Central memory CD4-positive, alpha-beta T cell (primary cell): ENCODE measurements around the gene STIL.
A peak's percentile ranks its signal among the peaks of the same experiment; 100 is the strongest.
"Not testable (repeated sequence)": the region's sequence is repeated elsewhere in the genome, so short reads cannot be mapped to it uniquely, and the experiment has no call there.

Source experiments
- DNase-seq: peaks from one replicate; pipeline ENCODE4 v3.0.0; 2022

The STIL gene

DNA sequence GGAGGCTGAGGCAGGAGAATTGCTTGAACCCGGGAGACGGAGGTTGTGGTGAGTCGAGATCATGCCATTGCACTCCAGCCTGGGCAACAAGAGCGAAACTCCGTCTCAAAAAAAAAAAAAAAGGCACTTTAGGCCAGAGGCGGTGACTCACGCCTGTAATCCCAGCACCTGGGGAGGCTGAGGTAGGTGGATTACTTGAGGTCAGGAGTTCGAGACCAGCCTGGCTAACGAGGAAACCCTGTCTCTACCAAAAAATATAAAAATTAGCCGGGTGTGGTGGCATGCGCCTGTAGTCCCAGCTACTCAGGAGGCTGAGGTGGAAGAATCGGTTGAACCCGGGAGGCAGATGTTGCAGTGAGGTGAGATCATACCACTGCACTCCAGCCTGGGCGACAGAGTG lies 6.0 kb upstream of the STIL start:
- DNase-seq = not testable (repeated sequence)

DNA sequence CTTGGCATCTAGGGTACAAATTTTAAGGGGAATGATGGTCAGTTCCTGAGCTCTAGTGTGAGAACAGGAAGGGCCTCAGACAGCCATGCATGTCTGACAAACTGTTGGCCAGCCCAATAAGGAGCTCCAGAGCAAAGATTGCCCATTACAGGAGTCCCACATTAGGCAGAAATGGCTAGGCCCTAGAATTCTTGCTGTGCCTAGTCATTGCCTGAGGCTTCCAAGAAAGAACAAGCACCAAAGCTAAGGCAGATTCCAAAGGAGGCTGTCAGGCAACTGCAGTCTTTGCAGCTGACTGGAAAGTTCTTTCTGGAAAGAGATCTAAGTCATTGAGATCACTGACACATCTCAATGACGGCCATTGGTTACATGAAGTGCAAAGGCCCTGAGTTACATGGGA lies 3.9 kb upstream of the STIL start:
- no peak for DNase-seq

DNA sequence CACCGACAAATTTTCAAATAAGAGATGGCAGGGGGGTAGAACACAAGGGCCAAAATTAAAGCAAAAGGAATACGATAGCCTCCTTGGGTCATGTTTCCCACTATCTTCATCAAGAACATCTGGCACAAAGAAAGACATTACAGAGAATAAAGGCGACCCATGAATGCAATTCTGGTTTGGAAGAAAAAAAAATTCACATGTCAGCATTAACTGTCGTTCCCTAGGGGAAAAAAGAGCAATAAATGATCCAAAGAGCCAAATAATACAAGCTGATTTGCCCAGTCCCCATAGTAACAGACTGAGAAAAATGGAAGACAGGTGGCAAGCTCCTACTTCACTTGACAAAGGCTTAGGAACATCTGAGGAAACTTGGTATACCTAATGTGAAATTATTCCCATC lies 4.5 kb downstream of the STIL start:
- DNase-seq = no peak

DNA sequence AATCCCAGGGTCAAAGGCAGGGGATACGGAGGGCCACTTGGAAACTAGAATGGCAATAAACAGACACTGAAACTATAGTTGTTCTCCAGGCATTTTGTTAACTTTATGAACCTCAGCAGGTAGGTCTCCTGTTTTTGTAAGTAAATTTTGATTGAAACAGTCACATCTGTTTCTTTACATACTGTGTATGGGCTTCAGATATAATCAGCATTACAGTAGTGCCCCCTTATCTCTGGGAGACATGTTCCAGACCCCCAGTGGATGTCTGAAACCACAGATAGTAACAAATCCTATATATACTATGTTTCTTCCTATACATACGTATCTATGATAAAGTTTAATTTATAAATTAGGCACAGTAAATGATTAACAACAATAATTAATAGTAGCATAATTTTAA lies 11.5 kb downstream of the STIL start:
- no peak for DNase-seq

DNA sequence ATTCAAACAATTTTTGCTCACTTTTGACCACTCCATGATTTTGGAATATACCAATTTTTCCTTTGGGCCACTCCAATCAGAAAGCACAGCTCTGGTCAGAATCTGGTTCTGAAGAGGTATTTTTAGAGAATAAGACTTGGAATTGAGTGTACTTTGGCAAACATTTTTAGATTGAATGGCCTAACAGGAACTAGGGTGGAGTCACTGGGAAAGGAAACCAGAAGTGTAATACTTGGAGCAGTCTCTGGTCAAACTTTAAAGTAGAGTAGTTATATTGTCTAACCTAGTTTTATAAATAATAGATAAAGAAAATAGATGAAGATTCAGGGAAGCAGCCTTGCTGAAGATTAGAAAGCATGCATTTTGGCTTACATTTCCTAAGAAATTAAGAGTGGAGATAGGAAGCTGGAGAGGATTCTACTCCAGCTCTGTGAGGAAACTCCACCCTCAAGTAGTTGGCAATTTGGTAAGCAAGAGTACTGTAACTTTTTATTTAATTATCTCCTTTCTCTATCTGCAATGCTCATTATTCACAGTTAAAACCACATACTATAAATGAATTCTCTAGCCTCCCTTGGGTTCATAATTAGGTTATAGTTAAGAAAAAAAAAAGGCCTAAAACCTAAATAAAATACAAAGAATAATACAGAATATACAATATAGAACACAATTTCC lies 15.8 kb downstream of the STIL start:
- no peak for DNase-seq

DNA sequence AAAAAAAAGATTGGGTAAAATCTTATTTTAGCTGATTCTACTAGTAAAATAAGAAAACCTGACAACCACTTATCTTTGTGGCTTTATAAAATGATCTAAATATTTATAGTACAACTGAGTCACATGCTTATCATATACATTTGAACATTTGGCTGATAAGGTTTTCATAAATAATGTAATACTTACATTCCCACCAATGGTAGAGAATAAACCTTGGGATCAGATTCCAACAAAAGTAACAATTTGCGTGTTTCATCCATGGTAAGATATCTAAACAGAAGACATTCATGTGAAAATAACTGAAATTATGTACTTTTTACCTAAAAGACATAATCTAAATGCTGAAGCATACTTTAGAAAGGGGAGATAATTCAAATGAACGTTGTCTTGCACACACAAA lies 18.4 kb downstream of the STIL start:
- DNase-seq = no peak

DNA sequence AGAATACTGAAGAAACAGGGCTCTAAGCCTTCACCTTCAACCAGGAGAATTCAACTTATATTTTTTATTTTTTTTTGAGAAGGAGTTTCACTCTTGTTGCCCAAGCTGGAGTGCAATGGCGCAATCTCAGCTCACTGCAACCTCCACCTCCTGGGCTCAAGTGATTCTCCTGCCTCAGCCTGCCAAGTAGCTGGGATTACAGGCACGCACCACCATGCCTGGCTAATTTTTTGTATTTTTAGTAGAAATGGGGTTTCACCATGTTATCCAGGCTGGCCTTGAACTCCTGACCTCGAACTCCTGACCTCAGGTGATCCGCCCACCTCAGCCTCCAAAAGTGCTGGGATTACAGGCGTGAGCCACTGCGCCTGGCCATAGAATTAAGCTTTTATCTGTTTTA lies 19.1 kb downstream of the STIL start:
- not testable (repeated sequence) for DNase-seq

DNA sequence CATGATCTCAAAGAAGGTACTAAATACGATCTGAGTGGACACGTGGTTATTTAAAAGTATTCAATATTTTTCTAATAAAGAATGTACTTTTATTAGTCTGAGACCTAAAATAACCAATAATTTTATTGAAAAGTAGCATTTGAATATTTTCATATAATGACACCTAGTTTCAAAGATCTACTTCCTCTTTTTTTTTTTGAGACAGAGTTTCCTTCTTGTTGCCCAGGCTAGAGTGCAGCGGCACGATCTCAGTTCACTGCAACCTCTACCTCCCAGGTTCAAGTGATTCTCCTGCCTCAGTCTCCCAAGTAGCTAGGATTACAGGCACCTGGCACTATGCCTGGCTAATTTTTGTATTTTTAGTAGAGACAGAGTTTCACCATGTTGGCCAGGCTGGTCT lies 25.8 kb downstream of the STIL start:
- DNase-seq = not testable (repeated sequence)

DNA sequence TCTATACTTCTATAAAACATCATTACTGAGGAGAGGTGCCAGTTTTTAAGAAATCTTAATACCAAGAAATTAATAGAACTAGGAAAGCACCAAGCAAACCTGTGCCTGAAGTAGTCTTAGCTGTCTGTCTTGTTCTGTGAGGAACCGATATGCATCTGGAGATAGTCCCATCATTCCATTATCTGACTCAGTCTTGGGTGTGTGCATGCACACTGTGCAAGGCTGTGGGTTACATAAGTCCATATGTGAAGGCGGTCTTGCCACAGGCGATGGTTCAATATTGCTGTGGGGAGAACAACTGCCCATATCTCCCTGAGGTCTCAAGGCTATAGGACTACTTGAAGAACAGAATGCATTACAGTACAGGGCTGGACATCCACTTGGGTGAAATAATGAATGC lies 33.8 kb downstream of the STIL start:
- no peak for DNase-seq

DNA sequence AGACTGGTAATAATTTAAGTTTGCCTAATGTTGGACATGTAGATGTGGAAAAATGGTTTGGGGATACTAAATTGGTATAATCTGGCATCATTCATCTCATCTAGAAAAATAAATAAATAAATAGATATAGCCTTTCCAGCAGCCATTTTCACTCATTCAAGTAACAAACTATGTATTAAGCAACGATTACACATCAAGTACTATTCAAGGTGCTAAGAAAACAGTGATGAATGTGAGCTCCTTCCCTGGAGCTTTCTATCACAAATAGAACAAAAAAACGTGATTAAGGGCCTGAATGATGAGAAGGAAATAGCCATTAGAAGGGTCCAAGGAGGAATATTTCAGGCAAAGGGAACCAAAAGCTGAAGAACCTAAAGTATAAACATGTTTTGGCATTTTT lies 37.1 kb downstream of the STIL start:
- no peak for DNase-seq

DNA sequence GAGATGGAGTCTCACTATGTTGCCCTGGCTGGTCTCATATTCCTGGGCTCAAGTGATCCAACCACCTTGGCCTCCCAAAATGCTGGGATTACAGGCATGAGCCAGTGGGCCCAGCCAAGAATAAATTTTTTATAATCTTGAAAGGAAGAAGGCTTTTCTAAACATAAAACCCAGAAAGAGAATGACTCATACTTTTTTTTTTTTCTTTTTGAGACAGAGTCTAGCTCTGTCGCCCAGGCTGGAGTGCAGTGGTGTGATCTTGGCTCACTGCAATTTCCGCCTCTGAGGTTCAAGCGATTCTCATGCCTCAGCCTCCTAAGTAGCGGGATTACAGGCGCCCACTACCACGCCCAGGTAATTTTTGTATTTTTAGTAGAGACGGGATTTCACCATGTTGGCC lies 38.1 kb downstream of the STIL start:
- DNase-seq = not testable (repeated sequence)

DNA sequence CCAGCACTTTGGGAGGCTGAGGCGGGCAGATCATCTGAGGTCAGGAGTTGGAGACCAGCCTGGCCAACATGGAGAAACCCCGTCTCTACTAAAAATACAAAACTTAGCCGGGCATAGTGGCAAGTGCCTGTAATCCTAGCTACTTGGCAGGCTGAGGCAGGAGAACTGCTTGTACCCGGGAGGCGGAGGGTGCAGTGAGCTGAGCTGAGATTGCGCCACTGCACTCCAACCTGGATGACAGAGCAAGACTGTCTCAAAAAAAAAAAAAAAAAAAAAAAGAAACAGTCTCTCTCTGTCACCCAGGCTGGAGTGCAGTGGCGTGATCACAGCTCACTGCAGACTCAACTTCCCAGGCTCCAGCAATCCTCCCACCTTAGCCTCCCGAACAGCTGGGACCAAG lies 48.4 kb downstream of the STIL start:
- not testable (repeated sequence) for DNase-seq

DNA sequence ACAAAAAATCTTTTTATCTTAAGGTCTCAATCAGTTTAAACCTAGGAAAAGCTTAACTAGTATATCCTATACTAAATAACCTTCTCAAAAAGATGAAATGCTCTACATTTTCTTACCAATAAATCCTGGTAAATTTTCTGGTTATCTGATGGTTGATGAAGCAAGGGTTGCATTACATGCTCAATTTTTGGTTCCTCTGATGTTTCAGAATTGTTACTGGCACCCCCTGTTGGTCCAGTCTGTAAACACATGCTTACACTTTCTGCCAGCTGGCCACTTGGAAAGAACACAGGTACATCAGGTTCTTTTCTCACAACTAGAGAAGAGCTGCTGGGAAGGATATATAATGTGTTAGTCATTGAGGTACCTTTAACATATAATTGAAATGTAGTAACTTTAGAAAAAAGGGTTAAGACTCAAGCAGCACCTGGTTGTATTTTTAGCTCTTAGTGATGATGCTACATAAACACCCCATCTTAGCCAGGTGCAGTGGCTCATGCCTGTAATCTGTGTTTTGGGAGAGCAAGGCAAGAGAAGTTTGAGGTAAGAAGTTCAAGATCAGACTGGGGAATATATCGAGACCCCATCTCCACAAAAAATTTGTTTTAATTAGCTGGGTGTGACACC lies 51.0 kb downstream of the STIL start:
- DNase-seq = peak; percentile 11

DNA sequence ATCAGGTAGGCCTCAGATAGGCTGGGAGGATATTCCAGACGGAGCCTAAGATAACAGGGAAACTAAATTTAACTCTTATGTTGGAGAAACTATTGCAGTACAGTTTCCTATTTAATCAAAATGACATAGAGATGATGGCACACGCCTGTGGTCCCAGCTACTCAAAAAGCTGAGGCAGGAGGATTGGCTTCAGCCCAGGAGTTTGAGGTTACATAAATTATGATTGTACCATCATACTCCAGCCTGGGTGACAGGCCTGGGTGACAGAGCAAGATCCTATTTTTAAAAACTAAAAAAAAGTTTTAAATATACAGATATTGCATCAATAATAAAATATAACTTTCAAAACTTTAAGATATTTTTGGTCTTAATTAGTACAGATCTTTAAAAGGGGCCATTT lies 56.7 kb downstream of the STIL start:
- DNase-seq = no peak

DNA sequence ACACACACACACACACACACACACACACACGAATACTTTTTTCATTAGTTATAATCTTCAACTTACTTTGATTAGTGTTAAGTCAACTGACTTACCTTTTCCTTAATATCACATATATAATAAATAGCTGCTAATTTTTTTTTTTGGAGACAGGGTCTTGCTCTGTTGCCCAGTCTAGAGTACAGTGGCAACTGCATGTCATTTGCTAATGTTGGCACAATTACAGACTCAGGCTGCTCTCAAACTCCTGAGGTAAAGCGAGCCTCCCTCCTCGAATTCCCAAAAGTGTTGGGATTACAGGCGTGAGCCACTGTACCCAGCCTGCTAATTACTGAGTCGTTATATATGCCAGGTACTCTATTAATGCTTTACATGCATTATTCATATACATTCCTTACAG lies 61.2 kb downstream of the STIL start:
- DNase-seq = no peak

DNA sequence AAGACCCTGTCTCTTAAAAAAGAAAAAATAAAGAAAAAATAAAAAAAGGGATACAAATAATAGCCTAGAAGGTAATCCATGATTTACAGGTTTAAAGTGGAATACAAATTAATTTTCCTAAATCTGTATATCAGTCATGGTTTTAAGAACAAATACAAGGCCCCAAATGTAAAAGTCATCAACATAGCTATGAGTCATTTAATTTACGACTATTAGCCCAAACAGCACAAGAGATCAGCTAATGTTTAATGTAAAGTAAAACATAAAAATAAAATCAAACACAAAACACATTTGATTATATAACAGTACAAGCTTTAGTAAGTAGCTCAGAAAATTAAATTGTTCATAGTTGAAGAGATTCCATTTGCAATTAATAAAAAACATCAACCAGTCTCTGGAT lies 61.6 kb downstream of the STIL start:
- no peak for DNase-seq

DNA sequence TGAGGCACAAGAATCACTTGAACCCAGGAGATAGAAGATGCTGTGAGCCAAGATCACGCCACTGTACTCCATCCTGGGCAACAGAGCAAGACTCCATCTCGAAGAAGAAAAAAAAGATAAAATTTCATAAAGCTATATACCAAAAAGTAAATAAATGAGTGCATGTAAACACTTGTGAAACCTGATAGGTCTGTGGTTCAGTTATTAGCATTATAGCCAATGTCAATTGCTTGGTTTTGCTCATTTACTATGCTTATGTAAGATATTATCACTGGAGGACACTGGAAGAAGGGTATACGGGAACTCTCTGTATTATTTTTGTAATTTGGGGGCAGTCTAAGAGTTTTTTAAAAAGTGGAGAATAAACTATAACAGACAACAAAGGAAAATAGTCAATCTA lies 64.2 kb downstream of the STIL start:
- DNase-seq = no peak

DNA sequence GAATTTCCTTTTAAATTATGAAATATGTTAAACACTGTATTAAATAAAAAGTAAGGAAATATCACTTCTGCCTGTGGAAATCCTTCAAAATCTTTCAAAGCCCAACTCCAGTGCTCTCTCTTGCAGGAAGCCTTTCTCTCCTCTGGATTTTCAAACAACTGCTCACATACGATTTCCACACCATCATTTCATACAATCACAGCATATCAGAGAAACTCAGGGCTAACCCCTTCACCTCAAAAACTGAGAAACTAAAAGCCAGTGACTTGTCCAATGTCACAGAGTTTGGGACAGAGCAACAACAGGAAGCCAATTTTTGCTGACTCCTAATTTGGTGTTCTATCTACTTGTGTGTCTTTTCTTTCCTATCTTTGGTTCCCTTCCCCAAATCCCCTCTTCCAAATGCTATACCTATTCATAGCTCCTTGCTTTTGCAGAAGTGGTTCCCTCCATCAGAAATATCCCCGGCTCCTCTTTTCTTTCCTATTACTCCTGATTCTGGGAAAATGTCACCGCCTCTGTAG lies 69.5 kb downstream of the STIL start:
- DNase-seq = no peak

DNA sequence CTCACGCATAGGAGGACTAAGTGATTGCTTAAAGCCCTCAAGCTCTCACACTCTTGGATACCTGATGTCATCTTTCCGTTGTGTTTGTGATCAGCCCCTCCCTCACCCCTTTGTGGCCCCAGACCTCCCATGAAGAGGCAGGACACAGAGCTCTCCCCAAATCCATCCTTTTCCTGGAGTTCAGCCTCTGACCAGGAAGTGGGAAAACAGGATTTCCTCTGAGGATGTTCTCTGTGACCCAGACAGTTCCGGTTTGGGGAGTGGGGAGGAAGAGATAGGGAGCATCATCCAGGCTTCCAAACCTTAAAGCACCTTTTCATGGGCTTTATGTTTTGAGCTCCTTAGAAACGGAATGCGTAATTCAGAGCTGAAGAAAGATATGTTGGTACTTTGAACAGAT lies 70.0 kb downstream of the STIL start:
- no peak for DNase-seq

DNA sequence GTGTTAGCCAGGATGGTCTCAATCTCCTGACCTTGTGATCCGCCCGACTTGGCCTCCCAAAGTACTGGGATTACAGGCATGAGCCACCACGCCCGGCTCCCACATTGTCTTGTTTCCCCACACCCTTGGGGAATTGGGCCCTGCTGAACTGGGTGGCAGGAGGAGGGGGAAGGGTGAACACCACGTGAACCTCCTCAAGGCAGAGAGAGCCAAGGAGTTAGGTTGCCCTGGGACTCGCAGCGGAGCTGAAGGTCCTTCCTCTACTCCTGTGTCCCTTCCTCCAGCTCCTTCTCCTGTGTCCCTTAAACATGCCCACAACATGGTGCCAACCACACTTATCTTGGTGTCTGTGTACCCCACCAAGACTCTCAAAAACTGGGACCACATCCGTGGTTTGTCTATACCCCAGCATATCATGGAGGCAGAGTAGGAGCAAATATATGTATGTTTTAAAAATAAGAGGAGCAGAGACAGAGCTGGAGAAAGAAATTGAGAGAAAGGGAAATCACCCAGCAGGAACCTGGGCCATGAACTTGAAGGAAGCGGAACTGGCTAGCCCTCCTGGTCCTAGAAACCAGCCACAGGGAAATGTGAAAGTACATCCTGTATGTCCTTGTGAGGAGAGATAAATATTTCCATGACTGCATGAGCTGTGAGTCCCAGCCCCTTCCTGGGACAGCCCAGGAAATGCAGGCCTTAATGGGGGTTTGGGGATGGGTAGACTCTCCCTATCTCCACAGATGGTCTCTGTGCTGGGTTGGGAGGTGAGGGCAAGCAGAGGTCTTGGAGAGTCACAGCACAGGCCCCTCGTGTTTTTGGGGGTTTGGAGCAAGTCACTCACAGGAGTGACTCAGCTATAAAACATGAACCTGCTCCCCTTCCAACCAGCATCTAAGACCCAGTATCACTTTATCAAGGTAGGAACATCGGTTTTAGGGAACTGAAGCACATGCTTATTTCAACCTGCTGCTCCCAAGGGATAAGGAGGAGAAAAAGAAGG lies 72.5 kb downstream of the STIL start:
- DNase-seq = no peak

DNA sequence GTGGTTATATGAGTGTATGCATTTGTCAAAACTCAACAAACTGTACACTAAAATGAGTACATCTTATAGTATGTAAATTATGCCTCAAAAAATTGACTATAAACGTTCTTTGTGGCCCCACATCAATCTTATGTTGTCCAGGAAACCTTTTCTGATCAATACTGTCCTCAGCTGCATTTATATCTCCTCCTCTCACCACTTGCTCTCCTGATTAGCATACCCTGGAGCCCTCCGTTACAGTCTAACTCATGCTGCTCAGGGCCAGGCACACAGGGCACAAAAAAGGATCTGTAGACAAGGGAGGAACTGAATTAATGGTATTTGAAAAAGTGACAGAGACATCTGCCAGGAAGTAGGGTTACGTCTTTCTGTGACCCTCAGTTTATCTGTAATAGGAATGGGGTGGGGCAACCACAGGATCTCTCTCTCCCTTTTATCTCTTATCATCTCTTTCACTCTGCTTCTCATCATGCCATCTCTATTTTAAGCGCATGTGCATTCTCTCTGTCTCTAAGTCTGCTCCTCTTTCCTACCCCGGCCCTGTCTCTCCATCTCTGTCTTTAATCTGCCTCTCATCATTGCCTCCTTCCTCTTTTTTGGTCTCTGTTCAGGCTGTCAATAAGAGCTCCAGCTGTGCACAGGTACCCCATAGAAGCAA lies 74.9 kb downstream of the STIL start:
- no peak for DNase-seq

DNA sequence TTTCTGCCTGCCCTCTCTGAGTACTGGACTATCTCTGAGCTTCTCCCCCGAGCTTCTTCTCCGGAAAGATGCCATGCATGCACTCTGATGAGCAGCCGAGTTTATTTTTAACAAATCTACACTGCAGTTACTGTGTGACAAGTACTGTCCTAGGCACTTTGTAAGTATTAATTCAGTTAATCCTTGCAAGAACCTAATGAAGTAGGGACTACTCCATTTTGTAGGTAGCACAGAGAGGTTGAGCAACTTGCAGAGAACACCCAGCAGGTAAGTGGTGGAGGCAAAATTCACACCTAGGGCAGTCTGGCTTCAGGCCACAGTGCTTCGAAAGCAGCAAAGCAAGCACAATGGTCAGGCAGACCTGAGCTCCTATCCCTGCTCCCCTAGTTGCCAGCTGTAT lies 78.1 kb downstream of the STIL start:
- DNase-seq = no peak

DNA sequence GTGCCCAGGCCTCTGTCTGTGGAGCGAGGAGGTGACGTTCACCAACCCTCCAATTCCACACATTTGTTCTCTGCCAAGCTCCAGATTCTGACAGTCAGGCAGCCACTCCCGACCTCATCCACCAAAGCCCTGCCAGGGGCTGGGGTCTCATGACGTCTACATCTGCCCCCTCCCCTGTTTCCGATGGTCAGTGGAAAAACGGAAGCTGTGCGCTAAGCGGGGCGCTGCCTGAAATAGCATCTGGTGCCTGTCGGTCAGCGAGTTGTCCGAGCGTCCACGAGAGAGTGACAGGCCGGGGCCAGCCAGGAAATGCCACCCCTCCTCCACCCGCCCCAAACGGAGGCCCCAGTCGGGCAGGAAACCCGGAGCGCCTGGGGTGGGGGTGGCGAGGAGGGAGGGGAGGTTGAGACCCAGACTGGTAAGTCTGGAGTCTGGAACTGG lies 78.7 kb downstream of the STIL start:
- no peak for DNase-seq
